Stimulated activated naive CD4-positive, alpha-beta T cell treated with Interleukin-2 at 50 U/mL for 16 hours (primary cell): ENCODE data around the gene CAMSAP3.

Source experiments
- DNase-seq: peaks from one replicate; lab custom pipeline; 2025; lab: John Stamatoyannopoulos, UW

The CAMSAP3 gene

GRCh38 chr19:7578127-7578526, 17.5 kb upstream of the CAMSAP3 start:
- DNase-seq = no peak

GRCh38 chr19:7579182-7579581, 16.5 kb upstream of the CAMSAP3 start:
- DNase-seq = no peak

- DNase-seq = no peak
Observed at GRCh38 chr19:7582446-7582845, 13.2 kb upstream of the CAMSAP3 start.

GRCh38 chr19:7589822-7590221, 5.8 kb upstream of the CAMSAP3 start:
- DNase-seq = no peak

GRCh38 chr19:7590256-7590655, 5.4 kb upstream of the CAMSAP3 start:
- no peak for DNase-seq

- DNase-seq = no peak
Observed at GRCh38 chr19:7596211-7596937, 711 bp downstream of the CAMSAP3 start.

- no peak for DNase-seq
Observed at GRCh38 chr19:7597689-7598088, 2.0 kb downstream of the CAMSAP3 start.

- no peak for DNase-seq
Observed at GRCh38 chr19:7598180-7598579, 2.5 kb downstream of the CAMSAP3 start.

GRCh38 chr19:7600721-7601120, 5.1 kb downstream of the CAMSAP3 start:
- DNase-seq = no peak

- DNase-seq = no peak
Observed at GRCh38 chr19:7602240-7602934, 6.7 kb downstream of the CAMSAP3 start.

- DNase-seq = no peak
Observed at GRCh38 chr19:7602935-7603497, 7.4 kb downstream of the CAMSAP3 start.

GRCh38 chr19:7603919-7604318, 8.3 kb downstream of the CAMSAP3 start:
- DNase-seq = no peak

- DNase-seq = no peak
Observed at GRCh38 chr19:7605490-7606222, 10.0 kb downstream of the CAMSAP3 start.

- DNase-seq = no peak
Observed at GRCh38 chr19:7606289-7606688, 10.6 kb downstream of the CAMSAP3 start.

GRCh38 chr19:7607212-7607873, 11.7 kb downstream of the CAMSAP3 start:
- no peak for DNase-seq

- no peak for DNase-seq
Observed at GRCh38 chr19:7607874-7608560, 12.4 kb downstream of the CAMSAP3 start.

- DNase-seq = no peak
Observed at GRCh38 chr19:7610491-7611240, 15.0 kb downstream of the CAMSAP3 start.

- DNase-seq = no peak
Observed at GRCh38 chr19:7611541-7612279, 16.0 kb downstream of the CAMSAP3 start.

GRCh38 chr19:7612282-7613274, 16.9 kb downstream of the CAMSAP3 start:
- no peak for DNase-seq
